ENCODE data around the gene FRRS1.

The FRRS1 gene

DNA sequence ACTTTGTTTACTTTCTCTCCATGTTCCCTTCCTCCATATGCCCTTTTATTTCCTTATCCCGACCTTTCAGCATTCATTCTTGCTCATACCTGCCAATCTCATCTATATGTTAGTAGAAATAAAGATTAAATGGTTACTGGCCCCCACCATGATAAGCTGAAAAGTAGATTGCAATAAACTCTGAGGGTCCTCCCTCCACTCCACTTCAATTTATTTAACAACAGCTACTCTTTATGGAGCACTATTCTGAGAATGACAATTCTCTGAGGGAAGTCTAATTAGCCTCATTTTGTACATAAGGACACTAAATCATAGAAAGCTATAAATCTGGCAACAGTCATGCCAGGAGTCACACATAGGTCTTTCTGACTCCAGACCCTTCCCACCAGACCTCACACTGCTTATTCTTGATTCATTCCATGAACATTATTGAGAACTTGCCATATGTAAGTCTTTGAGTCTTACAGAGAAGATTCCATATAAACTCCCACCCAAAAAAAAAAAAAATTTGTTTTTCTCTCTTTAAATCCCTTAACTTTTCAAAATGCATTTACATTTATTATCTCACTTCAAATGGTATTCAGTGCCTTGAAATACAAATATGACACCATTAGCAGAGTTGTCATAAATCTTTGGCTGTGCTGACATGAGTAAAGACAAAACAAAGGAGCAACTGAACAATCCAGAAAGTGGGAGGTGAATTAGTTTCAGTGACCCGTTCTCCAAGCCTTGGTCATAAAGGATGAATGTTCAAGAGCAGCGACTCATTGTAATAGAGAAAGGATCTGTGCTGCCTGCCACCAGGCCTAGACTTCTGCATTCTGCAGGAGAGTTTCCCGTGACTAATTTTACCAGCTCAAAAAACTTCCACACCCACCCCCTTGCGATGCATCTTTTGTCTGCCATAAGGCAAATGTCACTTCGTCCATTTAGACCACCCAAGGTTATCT, 92.0 kb downstream of the FRRS1 start:
- DNase-seq: no peak

DNA sequence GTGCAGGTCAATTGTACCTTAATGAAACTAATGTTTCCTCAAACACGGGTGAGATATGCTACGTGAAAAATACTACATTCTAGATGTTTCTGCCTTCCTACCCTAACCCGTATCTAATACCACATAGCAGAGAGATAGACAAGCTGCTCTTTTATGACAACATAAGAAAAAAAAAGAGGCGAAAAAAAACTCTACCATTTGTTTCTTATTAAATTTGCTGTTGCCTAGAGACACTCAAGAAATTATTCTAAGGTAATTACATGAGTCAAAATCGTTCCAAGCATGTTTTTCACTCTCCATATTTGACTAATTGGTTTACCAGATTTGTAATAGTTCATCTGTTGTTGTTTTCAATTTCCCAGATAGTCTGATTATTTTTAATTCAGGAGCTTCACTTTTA, 93.1 kb downstream of the FRRS1 start:
- no peak for DNase-seq

DNA sequence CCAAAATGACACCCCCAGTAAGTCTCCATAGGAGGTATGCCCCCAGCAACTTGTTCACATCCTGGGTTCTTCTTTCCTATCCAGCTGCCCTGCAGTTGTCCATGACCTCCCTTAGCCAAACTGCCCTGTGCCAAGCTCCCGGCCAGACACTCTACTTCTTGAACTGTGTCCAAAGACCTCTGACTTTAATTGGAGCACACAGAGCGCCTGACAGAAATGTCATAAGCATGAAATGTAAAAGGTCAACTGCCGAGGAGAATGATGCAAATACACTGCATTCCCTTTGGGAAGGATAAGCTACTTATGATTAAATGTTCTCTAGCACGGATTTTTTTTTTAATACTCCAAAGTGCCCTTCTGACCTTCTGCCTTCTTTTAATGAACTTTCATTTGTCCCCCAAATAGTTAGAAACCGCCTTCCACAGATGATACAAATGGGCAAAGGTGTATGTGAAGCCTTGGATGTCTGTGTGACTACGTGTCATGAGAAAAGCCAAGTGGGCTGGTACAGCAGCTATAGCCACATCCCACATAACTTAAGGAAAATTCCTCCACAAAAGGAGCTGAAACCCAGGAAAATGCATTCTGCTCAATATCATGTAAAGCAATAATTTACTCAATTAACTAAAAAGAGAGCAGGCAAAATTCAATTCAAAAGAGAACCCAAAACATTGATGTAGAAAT, 93.8 kb downstream of the FRRS1 start:
- no peak for DNase-seq

DNA sequence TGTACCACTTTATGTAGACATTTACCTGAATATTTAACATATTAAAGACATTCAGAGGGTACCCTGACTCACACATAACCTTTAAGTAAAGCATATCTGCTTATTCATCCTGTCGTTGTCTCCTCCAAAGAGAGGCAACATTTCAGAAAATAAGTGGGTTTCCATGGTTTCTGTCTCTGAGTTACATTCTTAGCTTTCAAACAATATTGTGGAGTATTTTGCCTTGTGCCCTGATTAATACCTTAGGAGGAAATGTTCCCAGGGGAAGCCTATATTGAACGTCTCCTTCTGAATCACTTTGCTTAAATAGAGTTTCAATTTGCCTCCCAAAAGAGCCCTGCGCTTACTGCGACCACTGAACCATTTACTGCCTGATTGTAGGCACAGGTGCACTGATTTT, 94.4 kb downstream of the FRRS1 start:
- no peak for DNase-seq

DNA sequence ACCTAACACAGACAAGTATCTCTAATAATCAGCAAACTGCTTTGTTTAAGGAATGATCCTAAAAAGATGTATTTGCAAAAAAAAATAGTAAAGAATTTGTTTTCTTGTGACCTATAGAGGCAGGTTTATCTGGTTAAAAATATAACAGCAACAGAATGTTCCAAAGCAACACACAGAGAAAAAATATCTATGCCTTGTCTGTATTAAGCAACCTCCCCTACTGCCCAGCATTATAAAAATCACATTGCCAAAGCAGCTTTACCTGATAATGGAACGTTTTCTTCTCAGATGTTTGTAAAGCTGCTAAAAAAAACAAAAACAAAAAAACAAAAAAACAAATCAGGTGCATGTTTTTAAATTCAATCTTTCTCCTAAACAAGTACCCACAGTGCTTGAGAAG, 95.9 kb downstream of the FRRS1 start:
- DNase-seq: no peak

DNA sequence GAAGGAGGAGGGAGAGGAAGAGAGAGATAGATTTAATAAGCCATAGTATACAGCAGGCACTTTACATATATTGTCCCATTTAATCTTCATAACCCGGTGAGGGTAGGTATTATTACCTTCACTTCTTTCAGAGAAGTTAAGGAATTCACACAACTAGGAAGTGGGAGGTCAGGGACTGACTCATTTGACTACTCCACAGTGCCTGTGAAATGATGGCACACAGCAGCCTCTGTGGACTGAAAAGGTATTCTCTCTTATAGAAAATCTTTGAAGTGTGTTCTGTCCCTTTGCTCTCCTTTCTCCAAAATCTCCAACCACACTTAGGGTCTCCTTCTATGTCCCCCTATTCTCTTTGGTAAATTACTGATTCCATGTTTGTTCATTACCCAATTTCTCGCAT, 96.6 kb downstream of the FRRS1 start:
- no peak for DNase-seq

DNA sequence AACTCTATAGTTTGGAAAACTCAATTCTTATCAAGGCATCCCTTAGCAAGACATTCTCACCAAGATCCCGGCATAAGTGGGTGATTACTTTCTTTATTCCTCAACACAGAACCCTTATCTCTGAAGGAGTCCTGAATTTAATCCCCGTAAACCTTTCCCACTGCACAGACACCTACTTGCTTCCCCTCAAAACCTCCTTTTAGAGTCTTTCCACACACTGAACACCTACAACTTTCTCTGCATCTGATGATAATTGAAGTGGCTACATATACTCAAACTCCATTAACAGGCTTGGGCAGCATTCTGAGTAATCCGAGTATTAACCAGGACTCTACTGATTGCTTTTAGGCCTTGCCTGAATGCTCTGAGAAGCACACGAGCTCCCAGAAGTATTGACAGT, 97.1 kb downstream of the FRRS1 start:
- DNase-seq: no peak

DNA sequence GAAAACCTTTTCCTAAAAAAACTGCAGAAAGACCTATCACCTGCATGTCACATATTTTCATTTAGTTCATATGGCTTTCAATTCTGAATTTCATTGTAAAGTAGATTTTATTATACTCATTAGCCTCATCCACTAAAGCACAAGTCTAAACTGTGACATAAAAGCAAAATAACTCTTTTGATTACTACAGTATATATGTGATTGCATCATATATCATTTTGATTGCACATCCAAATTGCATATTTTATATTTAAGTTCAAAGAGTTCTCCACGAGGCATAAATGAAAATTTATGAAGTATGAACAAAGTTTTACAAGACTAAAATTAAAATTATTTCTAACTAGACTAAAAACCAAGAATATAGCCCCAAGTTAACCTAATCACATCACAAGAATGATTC, 101.2 kb downstream of the FRRS1 start:
- no peak for DNase-seq

DNA sequence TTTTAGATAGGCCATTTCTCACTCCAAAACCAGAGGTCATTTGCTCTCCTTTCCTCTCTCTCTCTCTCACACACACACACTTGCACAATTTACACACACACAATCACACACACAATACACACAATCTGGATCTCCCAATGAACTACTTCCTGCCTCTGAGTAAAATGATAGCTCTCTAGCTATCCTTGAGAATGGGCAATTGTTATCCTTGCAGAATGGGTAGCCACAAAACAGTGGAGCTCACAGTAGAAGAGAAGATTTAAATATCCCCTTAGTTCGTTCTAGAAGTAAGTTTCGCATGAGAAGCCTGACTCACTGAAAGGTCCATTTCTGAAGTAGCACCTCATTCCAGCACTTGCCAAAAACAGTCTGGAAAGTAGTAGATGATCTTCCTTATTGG, 102.9 kb downstream of the FRRS1 start:
- no peak for DNase-seq

DNA sequence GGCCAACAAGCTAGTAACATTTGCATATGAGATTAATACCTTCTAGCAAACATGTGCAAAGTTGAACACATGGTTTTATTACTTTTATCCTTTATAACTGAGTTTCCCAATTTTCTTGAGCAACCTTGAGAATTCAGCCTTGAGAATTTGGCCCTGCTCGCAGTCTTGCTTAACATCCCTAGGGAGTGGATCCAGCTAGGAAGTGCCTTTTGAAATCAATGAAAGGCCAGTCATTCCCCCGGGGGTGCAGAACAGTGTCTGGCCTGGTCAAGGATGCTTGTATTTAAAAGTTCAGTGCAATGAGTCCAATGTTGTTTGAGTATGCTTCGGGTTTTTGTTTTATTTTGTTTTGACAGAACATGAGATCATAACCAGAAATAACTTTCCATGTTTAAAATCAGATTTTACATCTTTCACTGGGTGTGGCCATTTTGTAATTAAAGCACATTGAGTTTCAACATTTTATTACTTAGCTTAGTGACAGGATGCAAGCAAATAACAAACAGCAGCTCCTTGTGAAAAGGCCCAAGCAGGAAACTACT, 103.8 kb downstream of the FRRS1 start:
- DNase-seq: no peak

DNA sequence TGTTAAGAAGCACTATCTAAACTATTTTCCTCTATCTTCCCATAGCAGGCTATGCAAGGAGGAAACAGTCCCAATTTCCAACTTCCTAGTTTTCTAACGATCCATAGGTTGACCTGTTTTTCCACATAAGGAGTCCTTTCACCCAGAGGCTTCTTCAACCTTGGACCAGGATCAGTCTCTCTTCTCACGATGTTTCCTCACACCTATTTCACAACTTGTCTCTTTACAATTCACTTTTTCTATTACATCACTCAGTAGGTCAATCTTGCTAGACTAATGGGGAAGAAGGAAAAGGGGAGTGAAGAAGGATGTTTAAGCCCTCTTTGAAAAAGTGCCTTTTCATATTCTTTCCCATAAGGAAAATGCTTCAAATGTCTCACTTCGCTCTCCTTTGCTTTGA, 104.7 kb downstream of the FRRS1 start:
- no peak for DNase-seq

DNA sequence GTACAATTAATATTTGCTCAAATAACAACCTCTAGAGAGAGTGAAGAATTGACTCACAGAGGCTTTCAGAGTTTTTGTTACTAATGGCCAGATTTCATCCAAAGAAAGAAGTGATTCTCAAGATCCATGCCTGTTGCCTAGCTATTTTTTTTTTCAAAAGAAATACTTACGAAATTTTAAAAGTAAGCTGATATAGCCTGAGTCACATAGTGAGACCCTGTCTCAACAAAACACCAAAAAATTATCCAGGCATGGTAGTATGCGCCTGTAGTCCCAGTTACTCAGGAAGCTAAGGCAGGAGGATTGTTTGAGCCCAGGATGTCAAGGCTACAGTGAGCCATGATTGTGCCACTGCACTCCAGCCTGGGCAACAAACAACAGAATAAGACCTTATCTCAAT, 105.9 kb downstream of the FRRS1 start:
- DNase-seq: no peak

DNA sequence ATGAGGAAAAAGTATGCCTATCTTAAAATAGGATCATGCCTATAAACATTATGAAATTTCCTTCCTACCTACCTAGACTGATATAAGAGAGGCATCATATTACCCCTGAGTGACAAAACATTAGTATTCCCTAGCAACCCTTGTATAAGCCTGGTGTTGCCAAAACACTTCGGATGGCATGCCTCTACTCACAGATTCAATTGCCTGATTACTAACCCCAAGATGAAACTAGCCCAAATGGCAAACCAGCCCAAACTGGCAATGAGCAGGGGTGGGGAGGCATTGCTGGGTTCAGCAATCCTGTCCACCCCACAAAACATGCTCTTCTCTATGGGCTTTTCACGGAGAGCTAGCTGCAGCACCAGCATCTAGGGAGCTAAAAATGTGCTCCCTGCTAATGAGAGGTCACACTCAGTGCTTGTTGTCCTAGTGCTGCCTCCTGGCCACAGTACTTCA, 106.7 kb downstream of the FRRS1 start:
- no peak for DNase-seq
